Bronchus fibroblast of lung (primary cell): ENCODE data around the gene OR52B6. TPM values are rescaled to one million over a fixed set of nuclear protein-coding genes. Genes with fewer than 3 reads are reported as not detected.

Experiments used
- total RNA-seq: library from RNA; depleted of rRNA; stranded (reverse); fragments of >200 nt; gene quantifications from 2 replicates; pipeline ENCODE4 v1.2.3, GENCODE V29; 2015

Gene OR52B6
- total RNA-seq, result not detected in 2 replicates

DNA sequence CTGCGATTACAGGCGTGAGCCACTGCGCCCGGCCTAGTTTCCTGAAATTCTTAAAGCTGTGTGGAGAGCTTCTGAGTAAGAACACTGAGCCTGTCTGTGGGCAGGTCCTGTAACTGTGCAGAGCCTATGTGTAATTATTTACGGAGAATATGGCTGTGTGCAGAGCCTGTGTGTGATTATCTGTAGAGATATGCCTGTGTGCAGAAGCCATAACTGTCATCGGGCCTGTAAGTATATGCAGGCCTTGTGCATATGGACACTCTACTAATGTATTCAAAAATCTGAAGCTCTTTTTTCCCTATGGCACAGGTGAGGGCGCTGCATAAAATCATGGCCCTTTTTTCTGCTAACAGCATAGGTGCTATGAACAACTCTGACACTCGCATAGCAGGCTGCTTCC is at the start of gene OR52B6:
Gene OR52B6, plus strand, starts transcription at position 301 of the 400 bp plus-strand sequence. Its CDS starts 0 bp downstream, at position 301.

GRCh38 chr11:5548440-5548839 is 32.2 kb upstream of the OR52B6 start, which contains the start of gene OR52H1:
OR52H1 (minus strand) TSS chr11:5548540; CDS start chr11:5545505, 3,035 bp downstream.

DNA sequence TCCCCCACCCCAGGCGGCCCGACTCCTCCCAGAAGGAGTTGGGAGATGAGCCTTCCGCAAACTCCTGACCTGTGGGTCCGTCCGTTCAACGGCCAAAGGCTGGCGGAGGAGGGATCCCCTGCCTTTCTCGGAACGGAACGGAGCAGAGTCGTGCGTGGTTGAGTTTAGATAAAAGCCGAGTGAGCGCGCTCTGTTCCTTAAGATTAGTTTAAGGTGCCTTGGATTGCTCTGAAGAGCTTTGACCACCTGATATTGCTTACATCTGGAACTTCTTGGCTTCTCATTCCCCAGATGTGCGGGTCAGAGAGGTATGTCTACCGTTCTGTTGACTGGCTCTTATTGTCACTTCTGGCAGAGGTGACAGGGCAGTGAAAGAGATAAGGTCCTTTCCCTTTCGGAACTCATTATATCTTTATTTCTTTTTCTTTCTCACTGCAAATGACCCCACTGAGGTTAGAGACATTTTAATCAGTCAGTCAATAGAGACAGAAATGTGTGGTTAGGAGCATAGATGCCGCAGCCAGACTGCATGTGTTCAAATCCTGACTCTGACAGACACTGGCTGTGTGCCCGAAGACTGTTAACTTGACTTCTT is 16.0 kb downstream of the OR52B6 start, which contains the start of gene TRIM6:
Gene TRIM6, plus strand, starts transcription at position 31 of the 595 bp plus-strand sequence. Its CDS starts 261 bp downstream, at position 292.

GRCh38 chr11:5624489-5625279 is 44.0 kb downstream of the OR52B6 start, which contains the start of gene TRIM34:
TRIM34 (plus strand) TSS chr11:5625001; CDS start chr11:5632332, 7,331 bp downstream.

Other genes with a start within 250 kb of the OR52B6 start
- not detected in 2 replicates for gene OR51B5, start 237.4 kb upstream of the OR52B6 start, total RNA-seq
- not detected in 2 replicates for gene OR51B6, start 229.4 kb upstream of the OR52B6 start, total RNA-seq
- gene OR51M1, start 197.1 kb upstream of the OR52B6 start, total RNA-seq, result not detected in 2 replicates
- gene OR51Q1, start 158.8 kb upstream of the OR52B6 start, total RNA-seq, result not detected in 2 replicates
- not detected in 2 replicates for gene OR51I1, start 139.4 kb upstream of the OR52B6 start, total RNA-seq
- gene OR51I2, start 131.6 kb upstream of the OR52B6 start, total RNA-seq, result not detected in 2 replicates
- not detected in 2 replicates for gene OR52D1, start 92.2 kb upstream of the OR52B6 start, total RNA-seq
- not detected in 2 replicates for gene UBQLN3, start 70.9 kb upstream of the OR52B6 start, total RNA-seq
- under 0.01 and 0.17 TPM in 2 replicates for gene UBQLNL, start 64.2 kb upstream of the OR52B6 start, total RNA-seq
- gene OR52H1, start 32.3 kb upstream of the OR52B6 start, total RNA-seq, result not detected in 2 replicates
- gene TRIM6, start 15.8 kb downstream of the OR52B6 start, total RNA-seq, result 3.7 TPM in 2 replicates
- gene TRIM34, start 44.1 kb downstream of the OR52B6 start, total RNA-seq, result 2.4 TPM in 2 replicates
- gene TRIM5, start 104.2 kb downstream of the OR52B6 start, total RNA-seq, result 14.1 and 15.6 TPM in 2 replicates
- 5.8 and 7.6 TPM in 2 replicates for gene TRIM22, start 108.9 kb downstream of the OR52B6 start, total RNA-seq
- not detected in 2 replicates for gene OR56B1, start 155.6 kb downstream of the OR52B6 start, total RNA-seq
- gene OR52N4, start 173.4 kb downstream of the OR52B6 start, total RNA-seq, result not detected in 2 replicates
- gene OR52N5, start 202.5 kb downstream of the OR52B6 start, total RNA-seq, result not detected in 2 replicates
- gene OR52N1, start 210.4 kb downstream of the OR52B6 start, total RNA-seq, result not detected in 2 replicates
- not detected in 2 replicates for gene OR52N2, start 228.0 kb downstream of the OR52B6 start, total RNA-seq